ENCODE results near the gene MARCHF10. TPM values are rescaled to one million over a fixed set of nuclear protein-coding genes. Genes with fewer than 3 reads are reported as not detected.

The MARCHF10 gene
- total and polyA plus RNA-seq, 2 of the 13 experiments (the other 11 are each of a cell fraction or from before 2014, with no cell fraction given), result not detected

DNA sequence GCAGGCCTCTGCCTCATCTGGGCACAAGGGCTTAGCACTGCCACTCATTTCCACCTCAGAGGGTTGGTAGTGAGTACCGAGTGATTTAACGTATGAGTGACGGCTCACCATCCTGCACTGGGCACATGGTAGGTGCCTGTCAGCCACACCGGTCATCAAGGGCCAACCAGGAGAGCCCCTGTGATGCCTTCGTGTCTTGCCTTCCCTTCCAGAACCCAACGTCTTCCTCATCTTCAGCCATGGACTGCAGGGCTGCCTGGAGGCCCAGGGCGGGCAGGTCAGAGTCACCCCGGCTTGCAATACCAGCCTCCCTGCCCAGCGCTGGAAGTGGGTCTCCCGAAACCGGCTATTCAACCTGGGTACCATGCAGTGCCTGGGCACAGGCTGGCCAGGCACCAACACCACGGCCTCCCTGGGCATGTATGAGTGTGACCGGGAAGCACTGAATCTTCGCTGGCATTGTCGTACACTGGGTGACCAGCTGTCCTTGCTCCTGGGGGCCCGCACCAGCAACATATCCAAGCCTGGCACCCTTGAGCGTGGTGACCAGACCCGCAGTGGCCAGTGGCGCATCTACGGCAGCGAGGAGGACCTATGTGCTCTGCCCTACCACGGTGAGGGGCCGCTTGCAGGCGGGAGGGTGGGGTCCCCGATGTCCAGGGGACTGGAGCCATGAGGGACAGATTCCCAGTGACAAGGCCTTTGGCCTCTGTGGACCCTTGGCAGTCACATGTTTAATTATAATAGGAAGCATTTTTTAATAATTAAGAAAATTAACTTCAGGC lies 143.6 kb downstream of the MARCHF10 start (continued):
- TF ChIP-seq, protein P1, sequence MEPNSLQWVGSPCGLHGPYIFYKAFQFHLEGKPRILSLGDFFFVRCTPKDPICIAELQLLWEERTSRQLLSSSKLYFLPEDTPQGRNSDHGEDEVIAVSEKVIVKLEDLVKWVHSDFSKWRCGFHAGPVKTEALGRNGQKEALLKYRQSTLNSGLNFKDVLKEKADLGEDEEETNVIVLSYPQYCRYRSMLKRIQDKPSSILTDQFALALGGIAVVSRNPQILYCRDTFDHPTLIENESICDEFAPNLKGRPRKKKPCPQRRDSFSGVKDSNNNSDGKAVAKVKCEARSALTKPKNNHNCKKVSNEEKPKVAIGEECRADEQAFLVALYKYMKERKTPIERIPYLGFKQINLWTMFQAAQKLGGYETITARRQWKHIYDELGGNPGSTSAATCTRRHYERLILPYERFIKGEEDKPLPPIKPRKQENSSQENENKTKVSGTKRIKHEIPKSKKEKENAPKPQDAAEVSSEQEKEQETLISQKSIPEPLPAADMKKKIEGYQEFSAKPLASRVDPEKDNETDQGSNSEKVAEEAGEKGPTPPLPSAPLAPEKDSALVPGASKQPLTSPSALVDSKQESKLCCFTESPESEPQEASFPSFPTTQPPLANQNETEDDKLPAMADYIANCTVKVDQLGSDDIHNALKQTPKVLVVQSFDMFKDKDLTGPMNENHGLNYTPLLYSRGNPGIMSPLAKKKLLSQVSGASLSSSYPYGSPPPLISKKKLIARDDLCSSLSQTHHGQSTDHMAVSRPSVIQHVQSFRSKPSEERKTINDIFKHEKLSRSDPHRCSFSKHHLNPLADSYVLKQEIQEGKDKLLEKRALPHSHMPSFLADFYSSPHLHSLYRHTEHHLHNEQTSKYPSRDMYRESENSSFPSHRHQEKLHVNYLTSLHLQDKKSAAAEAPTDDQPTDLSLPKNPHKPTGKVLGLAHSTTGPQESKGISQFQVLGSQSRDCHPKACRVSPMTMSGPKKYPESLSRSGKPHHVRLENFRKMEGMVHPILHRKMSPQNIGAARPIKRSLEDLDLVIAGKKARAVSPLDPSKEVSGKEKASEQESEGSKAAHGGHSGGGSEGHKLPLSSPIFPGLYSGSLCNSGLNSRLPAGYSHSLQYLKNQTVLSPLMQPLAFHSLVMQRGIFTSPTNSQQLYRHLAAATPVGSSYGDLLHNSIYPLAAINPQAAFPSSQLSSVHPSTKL (CRISPR knock-in tag; IDR thresholded peaks at IDR 0.05), result no peak
- TF ChIP-seq, protein P2, sequence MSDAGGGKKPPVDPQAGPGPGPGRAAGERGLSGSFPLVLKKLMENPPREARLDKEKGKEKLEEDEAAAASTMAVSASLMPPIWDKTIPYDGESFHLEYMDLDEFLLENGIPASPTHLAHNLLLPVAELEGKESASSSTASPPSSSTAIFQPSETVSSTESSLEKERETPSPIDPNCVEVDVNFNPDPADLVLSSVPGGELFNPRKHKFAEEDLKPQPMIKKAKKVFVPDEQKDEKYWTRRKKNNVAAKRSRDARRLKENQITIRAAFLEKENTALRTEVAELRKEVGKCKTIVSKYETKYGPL (CRISPR knock-in tag; IDR thresholded peaks at IDR 0.05), result no peak

DNA sequence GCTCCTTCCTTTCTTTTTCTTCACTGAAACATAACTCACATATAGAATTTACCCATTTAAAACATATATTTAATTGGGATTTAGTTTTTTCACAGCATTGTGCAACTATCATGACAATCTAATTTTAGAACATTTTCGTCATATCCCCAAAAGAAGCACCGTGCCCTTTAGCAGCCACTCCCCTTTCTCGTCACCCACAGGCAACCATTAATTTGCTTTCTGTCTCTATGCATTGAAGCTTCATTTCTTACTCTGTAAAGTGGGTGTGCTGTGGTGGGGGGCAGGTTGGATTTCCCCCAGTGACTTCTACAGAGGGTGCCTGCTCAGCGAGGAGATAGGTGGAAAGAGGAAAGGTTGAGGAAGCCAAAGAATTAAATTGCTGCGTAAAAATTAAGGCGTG lies 144.8 kb downstream of the MARCHF10 start:
- Histone ChIP-seq H3K9ac (ENCODE audit: insufficient read depth, low read depth, low read length) (no peak overlapping the region), H3K27ac (ENCODE audit: extremely low read length, insufficient read depth, low read length) (no peak overlapping the region), H2AFZ (ENCODE audit: low read length) (no peak overlapping the region), H3K36me3 (replicated peaks in 1 of 2; ENCODE audit: control insufficient read depth in 1 of 2, insufficient read depth in 2 of 2, low read length in 2 of 2) (no peaks in the 10 kb centered on the region), H3K4me2 (ENCODE audit: low read depth, low read length) (no peak overlapping the region), H3K4me3 (replicated peaks in 1 of 3; ENCODE audit: insufficient read depth in 1 of 3, low read depth in 2 of 3, low read length in 3 of 3) (no peak overlapping the region), H3K79me2 (ENCODE audit: insufficient read depth, low read length) (no peaks in the 10 kb centered on the region), H4K20me1 (ENCODE audit: insufficient read depth, low read length) (no peaks in the 10 kb centered on the region), H3K9me3 (ENCODE audit: low read length) (no peaks in the 10 kb centered on the region), H3K4me1 (ENCODE audit: insufficient read depth, low read length) (no peaks in the 10 kb centered on the region), H3K27me3 (ENCODE audit: control insufficient read depth in 1 of 2, insufficient read depth in 2 of 2, low read length in 2 of 2) (peaks cover 5 to 24% of the 10 kb centered on the region in 2 experiments; a peak in 4 of 5 replicates)
- DNase-seq (ENCODE audit: low spot score) (no peak), ATAC-seq (no peak), FAIRE-seq (no peak)
- in situ Hi-C loops (cut with HindIII; ENCODE audit: extremely low pct_ligation_motif_present, low pct_unique_long_range_greater_than_20kb) (no loop called here), intact Hi-C loops (cut with micrococcal nuclease; ENCODE audit: unreplicated experiment) (no loop called here)
- ChIA-PET CTCF (ENCODE audit: low intra/inter-chr PET ratio, low total read pairs) (no interaction called here), POLR2A (no interaction called here)
- BruUV-seq (replicated peaks), result no TSS peak
- 31% methylated on average over 6 of the region's 6 CpGs for WGBS (ENCODE audit: low lambda C conversion rate)
- TF ChIP-seq, protein P3, sequence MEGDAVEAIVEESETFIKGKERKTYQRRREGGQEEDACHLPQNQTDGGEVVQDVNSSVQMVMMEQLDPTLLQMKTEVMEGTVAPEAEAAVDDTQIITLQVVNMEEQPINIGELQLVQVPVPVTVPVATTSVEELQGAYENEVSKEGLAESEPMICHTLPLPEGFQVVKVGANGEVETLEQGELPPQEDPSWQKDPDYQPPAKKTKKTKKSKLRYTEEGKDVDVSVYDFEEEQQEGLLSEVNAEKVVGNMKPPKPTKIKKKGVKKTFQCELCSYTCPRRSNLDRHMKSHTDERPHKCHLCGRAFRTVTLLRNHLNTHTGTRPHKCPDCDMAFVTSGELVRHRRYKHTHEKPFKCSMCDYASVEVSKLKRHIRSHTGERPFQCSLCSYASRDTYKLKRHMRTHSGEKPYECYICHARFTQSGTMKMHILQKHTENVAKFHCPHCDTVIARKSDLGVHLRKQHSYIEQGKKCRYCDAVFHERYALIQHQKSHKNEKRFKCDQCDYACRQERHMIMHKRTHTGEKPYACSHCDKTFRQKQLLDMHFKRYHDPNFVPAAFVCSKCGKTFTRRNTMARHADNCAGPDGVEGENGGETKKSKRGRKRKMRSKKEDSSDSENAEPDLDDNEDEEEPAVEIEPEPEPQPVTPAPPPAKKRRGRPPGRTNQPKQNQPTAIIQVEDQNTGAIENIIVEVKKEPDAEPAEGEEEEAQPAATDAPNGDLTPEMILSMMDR (CRISPR knock-in tag; IDR thresholded peaks at IDR 0.05), result no peak
- no peak for TF ChIP-seq HMGA1 (CRISPR knock-in tag; conservative IDR thresholded peaks at IDR 0.05)
- TF ChIP-seq, protein P4, sequence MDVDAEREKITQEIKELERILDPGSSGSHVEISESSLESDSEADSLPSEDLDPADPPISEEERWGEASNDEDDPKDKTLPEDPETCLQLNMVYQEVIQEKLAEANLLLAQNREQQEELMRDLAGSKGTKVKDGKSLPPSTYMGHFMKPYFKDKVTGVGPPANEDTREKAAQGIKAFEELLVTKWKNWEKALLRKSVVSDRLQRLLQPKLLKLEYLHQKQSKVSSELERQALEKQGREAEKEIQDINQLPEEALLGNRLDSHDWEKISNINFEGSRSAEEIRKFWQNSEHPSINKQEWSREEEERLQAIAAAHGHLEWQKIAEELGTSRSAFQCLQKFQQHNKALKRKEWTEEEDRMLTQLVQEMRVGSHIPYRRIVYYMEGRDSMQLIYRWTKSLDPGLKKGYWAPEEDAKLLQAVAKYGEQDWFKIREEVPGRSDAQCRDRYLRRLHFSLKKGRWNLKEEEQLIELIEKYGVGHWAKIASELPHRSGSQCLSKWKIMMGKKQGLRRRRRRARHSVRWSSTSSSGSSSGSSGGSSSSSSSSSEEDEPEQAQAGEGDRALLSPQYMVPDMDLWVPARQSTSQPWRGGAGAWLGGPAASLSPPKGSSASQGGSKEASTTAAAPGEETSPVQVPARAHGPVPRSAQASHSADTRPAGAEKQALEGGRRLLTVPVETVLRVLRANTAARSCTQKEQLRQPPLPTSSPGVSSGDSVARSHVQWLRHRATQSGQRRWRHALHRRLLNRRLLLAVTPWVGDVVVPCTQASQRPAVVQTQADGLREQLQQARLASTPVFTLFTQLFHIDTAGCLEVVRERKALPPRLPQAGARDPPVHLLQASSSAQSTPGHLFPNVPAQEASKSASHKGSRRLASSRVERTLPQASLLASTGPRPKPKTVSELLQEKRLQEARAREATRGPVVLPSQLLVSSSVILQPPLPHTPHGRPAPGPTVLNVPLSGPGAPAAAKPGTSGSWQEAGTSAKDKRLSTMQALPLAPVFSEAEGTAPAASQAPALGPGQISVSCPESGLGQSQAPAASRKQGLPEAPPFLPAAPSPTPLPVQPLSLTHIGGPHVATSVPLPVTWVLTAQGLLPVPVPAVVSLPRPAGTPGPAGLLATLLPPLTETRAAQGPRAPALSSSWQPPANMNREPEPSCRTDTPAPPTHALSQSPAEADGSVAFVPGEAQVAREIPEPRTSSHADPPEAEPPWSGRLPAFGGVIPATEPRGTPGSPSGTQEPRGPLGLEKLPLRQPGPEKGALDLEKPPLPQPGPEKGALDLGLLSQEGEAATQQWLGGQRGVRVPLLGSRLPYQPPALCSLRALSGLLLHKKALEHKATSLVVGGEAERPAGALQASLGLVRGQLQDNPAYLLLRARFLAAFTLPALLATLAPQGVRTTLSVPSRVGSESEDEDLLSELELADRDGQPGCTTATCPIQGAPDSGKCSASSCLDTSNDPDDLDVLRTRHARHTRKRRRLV (CRISPR knock-in tag; IDR thresholded peaks at IDR 0.05), result no peak
